GM12892 (cell line): Measurements from ENCODE around the gene PHF21B.

Experiments
- POLR2A ChIP-seq: IDR thresholded peaks from 2 replicates; pipeline ENCODE4 v1.6.1; 2011; ENCODE audit warnings: low read depth, low read length, control low read depth
- TAF1 ChIP-seq: IDR thresholded peaks from 2 replicates; pipeline ENCODE4 v1.6.1; 2011; ENCODE audit warnings: low read depth, mild to moderate bottlenecking, control low read depth, low read length, borderline replicate concordance

DNA sequence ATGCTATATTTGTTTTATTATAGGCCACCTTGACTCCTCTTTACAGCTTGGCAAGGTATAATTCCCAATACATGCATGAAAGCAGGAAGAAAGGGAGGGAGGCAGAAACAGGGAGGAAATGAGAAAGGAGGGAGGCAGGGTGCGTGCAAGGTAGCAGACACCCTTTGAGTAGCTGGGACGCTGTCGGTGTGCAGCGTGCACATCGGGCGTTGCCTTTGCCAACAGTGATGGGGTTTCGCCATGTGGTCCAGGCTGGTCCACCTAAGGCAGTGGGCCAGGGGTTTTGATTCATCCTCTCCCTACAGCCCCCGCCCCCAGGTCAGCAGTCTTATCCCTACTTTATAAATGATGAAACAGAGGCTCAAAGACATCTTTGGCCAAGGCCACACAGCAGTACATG lies 25.0 kb upstream of the PHF21B start:
- TF ChIP-seq POLR2A = no peak
- no peak for TF ChIP-seq TAF1
